HG02588 (cell line): ENCODE measurements around the gene PPP1R15A.
"Not testable (repeated sequence)": the region's sequence is repeated elsewhere in the genome, so short reads cannot be mapped to it uniquely, and the experiment has no call there.

Source experiments
- ATAC-seq: cut with Tn5 transposase; IDR thresholded peaks from one replicate; pipeline ENCODE4 v1.9.1; 2021; ENCODE audit warnings: mild to moderate bottlenecking, moderate library complexity; ENCODE audit not compliant: unreplicated experiment

The PPP1R15A gene

GRCh38 chr19:48910803-48911202 lies 38.6 kb downstream of the PPP1R15A start:
- ATAC-seq = no peak

GRCh38 chr19:48913114-48913889 lies 41.1 kb downstream of the PPP1R15A start:
- ATAC-seq = no peak

- ATAC-seq = no peak
These were observed 42.0 kb downstream of the PPP1R15A start for GRCh38 chr19:48914181-48914580.

- no peak for ATAC-seq
These were observed 43.5 kb downstream of the PPP1R15A start for GRCh38 chr19:48915757-48916156.

GRCh38 chr19:48918071-48918470 lies 45.9 kb downstream of the PPP1R15A start:
- ATAC-seq = no peak

- ATAC-seq = no peak
These were observed 46.6 kb downstream of the PPP1R15A start for GRCh38 chr19:48918801-48919247.

GRCh38 chr19:48919271-48919670 lies 47.0 kb downstream of the PPP1R15A start:
- ATAC-seq = not testable (repeated sequence)

- no peak for ATAC-seq
These were observed 48.7 kb downstream of the PPP1R15A start for GRCh38 chr19:48920949-48921348.

- ATAC-seq = no peak
These were observed 49.7 kb downstream of the PPP1R15A start for GRCh38 chr19:48921721-48922500.

GRCh38 chr19:48922548-48923490 lies 50.6 kb downstream of the PPP1R15A start:
- no peak for ATAC-seq

- ATAC-seq = no peak
These were observed 53.1 kb downstream of the PPP1R15A start for GRCh38 chr19:48925240-48925843.
